Breast epithelium (tissue), 3 donors: ENCODE results near the gene GATA6.

Source experiments
- CTCF ChIP-seq, 3 donors: fragments of 450-650 bp; IDR thresholded peaks; one replicate each; pipeline ENCODE4 v1.5.1; 2016 to 2017; ENCODE audit warnings: antibody characterized with exemption in 3 of 3, mild to moderate bottlenecking in 3 of 3, moderate library complexity in 3 of 3
- POLR2A ChIP-seq: fragments of 450-650 bp; IDR thresholded peaks from one replicate; pipeline ENCODE4 v1.6.1; 2016; ENCODE audit warnings: antibody characterized with exemption, mild to moderate bottlenecking, moderate library complexity

DNA sequence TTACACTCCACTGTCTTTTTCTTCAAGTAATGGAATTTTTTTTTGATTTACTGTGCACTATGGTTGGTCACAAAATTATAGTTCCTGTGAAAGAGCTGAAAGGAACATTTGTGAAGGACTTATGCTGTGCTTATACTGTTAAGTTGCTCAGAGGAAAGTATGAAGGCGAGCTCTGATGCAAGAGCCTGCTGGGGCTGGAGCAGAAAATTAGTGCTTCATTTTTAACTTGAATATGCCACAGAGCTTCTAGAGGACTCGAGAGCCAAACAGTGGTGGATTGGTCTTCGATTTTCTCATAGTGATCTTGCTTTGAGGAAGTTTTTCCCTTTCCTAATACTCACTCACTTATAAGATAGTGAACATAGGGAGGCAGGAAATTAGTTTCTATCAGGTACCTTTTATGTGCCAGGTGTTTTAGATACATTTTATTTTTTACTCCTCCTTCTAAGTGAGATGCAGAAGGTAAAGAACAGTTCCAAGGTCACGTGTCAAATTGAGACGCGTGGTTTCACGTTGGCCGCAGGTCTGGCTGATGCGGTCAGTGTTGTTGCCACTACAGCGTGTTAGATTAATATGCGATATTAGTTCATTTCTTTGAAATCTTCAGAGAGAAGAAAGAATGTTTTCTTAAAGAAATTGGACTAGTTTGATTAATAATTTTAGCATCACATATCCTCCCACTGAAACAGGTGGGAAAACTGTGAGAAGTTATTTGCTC, 20.2 kb downstream of the GATA6 start:
- TF ChIP-seq POLR2A (no peak), CTCF (IDR thresholded peaks at IDR 0.05) (no peak)
